Nephron progenitor cell (in vitro differentiated cells): ENCODE results near the gene EXTL1.

ENCODE experiments used
- DNase-seq: peaks from one replicate; pipeline ENCODE4 v3.0.0; 2021
- H3K27ac Mint-ChIP-seq: 2 replicates; pipeline ENCODE4 v1.8.0; 2021; ENCODE audit warnings: mild to moderate bottlenecking, moderate library complexity, mixed read lengths
- H3K27me3 Mint-ChIP-seq: 2 replicates; pipeline ENCODE4 v1.8.0; 2021; ENCODE audit warnings: mild to moderate bottlenecking, low read depth, mixed read lengths; ENCODE audit not compliant: poor library complexity
- H3K36me3 Mint-ChIP-seq: 2 replicates; pipeline ENCODE4 v1.8.0; 2021; ENCODE audit warnings: low read depth, mixed read lengths
- H3K4me1 Mint-ChIP-seq: 2 replicates; pipeline ENCODE4 v1.8.0; 2021; ENCODE audit warnings: mixed read lengths
- H3K4me3 Mint-ChIP-seq: 2 replicates; pipeline ENCODE4 v1.8.0; 2021; ENCODE audit warnings: mild to moderate bottlenecking, moderate library complexity, mixed read lengths
- H3K9me3 Mint-ChIP-seq: 2 replicates; pipeline ENCODE4 v1.8.0; 2021; ENCODE audit warnings: mild to moderate bottlenecking, moderate library complexity, mixed read lengths
- TF ChIP-seq, protein P1 (sequence below): fragments of 200-600 bp; sonication (generic); IDR thresholded peaks from 2 replicates; pipeline ENCODE4 v1.5.0; 2021; ENCODE audit warnings: antibody characterized with exemption

The EXTL1 gene

GRCh38 chr1:26060832-26061574 is 39.4 kb downstream of the EXTL1 start:
- no peaks in the 10 kb centered on the region for H3K9me3 Mint-ChIP-seq
- peaks cover 25% of the 10 kb centered on the region for H3K4me1 Mint-ChIP-seq
- peaks cover 30% of the 10 kb centered on the region for H3K27me3 Mint-ChIP-seq
- TF ChIP-seq, protein P1, sequence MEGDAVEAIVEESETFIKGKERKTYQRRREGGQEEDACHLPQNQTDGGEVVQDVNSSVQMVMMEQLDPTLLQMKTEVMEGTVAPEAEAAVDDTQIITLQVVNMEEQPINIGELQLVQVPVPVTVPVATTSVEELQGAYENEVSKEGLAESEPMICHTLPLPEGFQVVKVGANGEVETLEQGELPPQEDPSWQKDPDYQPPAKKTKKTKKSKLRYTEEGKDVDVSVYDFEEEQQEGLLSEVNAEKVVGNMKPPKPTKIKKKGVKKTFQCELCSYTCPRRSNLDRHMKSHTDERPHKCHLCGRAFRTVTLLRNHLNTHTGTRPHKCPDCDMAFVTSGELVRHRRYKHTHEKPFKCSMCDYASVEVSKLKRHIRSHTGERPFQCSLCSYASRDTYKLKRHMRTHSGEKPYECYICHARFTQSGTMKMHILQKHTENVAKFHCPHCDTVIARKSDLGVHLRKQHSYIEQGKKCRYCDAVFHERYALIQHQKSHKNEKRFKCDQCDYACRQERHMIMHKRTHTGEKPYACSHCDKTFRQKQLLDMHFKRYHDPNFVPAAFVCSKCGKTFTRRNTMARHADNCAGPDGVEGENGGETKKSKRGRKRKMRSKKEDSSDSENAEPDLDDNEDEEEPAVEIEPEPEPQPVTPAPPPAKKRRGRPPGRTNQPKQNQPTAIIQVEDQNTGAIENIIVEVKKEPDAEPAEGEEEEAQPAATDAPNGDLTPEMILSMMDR: no peak
- H3K27ac Mint-ChIP-seq: no peak overlapping the region
- no peaks in the 10 kb centered on the region for H3K36me3 Mint-ChIP-seq
- no peak overlapping the region for H3K4me3 Mint-ChIP-seq
- DNase-seq: no peak

DNA sequence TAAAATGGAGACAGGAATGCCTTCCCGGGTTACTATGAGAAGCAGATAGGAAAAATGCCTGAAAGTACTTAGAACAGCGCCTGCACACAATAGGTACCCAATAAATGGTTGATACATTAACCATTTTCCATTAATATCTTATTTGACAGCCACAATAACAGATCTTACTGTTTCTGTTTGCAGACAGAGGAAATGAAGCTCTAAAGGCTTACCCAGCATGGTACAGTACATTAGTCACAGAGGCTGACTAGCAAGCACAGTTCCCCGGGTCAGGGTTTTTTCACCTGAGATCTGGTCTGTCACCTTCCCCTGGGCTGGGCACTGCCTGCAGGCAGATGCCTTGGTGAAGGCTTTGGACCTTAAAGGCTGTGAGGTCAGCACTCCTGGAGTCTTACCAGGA is 43.0 kb downstream of the EXTL1 start:
- Mint-ChIP-seq H3K4me3 (no peak overlapping the region), H3K36me3 (no peaks in the 10 kb centered on the region), H3K27me3 (peaks cover 15% of the 10 kb centered on the region), H3K9me3 (no peaks in the 10 kb centered on the region), H3K27ac (no peak overlapping the region), H3K4me1 (peaks cover 50% of the 10 kb centered on the region)
- TF ChIP-seq, protein P1: no peak
- DNase-seq: no peak

- DNase-seq: no peak
- H3K27me3 Mint-ChIP-seq: peaks cover 20% of the 10 kb centered on the region
- no peaks in the 10 kb centered on the region for H3K9me3 Mint-ChIP-seq
- H3K4me3 Mint-ChIP-seq: no peak overlapping the region
- TF ChIP-seq, protein P1: no peak
- H3K27ac Mint-ChIP-seq: peak overlapping the region; percentile 85
- peaks cover 37% of the 10 kb centered on the region for H3K4me1 Mint-ChIP-seq
- H3K36me3 Mint-ChIP-seq: no peaks in the 10 kb centered on the region
Observed at GRCh38 chr1:26066160-26066559, 44.6 kb downstream of the EXTL1 start.

DNA sequence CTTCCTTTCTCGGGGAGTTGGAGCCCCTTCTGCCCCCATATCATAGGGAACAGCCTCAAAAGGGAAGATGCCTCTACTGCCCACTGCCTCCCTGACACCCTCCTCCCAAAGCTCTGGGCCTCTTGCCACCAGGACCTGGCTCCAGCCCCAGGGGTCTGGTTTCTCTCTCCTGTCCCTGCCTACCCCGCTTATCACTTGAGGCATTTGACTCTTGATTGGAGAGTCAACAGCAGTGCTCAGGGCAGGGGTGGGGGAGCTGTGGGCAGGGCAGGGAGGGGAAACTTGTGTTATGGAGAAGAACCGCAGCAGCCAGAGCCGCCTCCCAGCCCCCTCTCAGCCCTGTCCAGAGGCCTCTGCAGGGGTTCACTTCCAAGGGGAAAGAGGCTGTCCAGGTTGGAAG is 45.3 kb downstream of the EXTL1 start:
- H3K4me3 Mint-ChIP-seq: no peak overlapping the region
- H3K27me3 Mint-ChIP-seq: peaks cover 22% of the 10 kb centered on the region
- no peak overlapping the region for H3K27ac Mint-ChIP-seq
- H3K36me3 Mint-ChIP-seq: no peaks in the 10 kb centered on the region
- H3K9me3 Mint-ChIP-seq: no peaks in the 10 kb centered on the region
- peaks cover 38% of the 10 kb centered on the region for H3K4me1 Mint-ChIP-seq
- no peak for DNase-seq
- TF ChIP-seq, protein P1: no peak

GRCh38 chr1:26067432-26067911 is 45.9 kb downstream of the EXTL1 start, which contains the start of gene TRIM63:
TSS of gene TRIM63 (minus strand) at chr1:26067630. CDS start at chr1:26067494, 136 bp downstream.
- DNase-seq: peak; percentile 24
- H3K4me3 Mint-ChIP-seq: peak within 1 kb of the TSS; percentile 33
- no peak within 1 kb of the TSS for H3K27ac Mint-ChIP-seq
- H3K4me1 Mint-ChIP-seq: peaks cover 44% of the 10 kb centered on the region
- TF ChIP-seq, protein P1: no peak
- no peaks in the 10 kb centered on the region for H3K36me3 Mint-ChIP-seq
- H3K9me3 Mint-ChIP-seq: no peaks in the 10 kb centered on the region
- peaks cover 22% of the 10 kb centered on the region for H3K27me3 Mint-ChIP-seq

GRCh38 chr1:26069941-26070295 is 48.3 kb downstream of the EXTL1 start:
- Mint-ChIP-seq H3K27me3 (peaks cover 26% of the 10 kb centered on the region), H3K9me3 (no peaks in the 10 kb centered on the region), H3K4me3 (no peak overlapping the region), H3K36me3 (no peaks in the 10 kb centered on the region), H3K27ac (no peak overlapping the region), H3K4me1 (peaks cover 46% of the 10 kb centered on the region)
- TF ChIP-seq, protein P1: no peak
- no peak for DNase-seq
